ENCODE measurements around the gene ARID1B.

The ARID1B gene

GRCh38 chr6:156776840-156777576 lies at the start of gene ARID1B:
TSS of gene ARID1B (plus strand) at chr6:156777378. CDS start at chr6:156777681, 303 bp downstream.
- DNase-seq (ENCODE audit: low spot score): peak; percentile 76

GRCh38 chr6:156727715-156728385 lies 49.3 kb upstream of the ARID1B start:
- no peak for DNase-seq (ENCODE audit: low spot score)

GRCh38 chr6:156729248-156729647 lies 47.9 kb upstream of the ARID1B start:
- DNase-seq (ENCODE audit: low spot score): no peak

- DNase-seq (ENCODE audit: low spot score): no peak
These were observed 45.8 kb upstream of the ARID1B start for GRCh38 chr6:156731396-156731795.

GRCh38 chr6:156735751-156736150 lies 41.4 kb upstream of the ARID1B start:
- DNase-seq (ENCODE audit: low spot score): no peak

- DNase-seq (ENCODE audit: low spot score): no peak
These were observed 36.6 kb upstream of the ARID1B start for GRCh38 chr6:156740604-156741003.

GRCh38 chr6:156741287-156742073 lies 35.7 kb upstream of the ARID1B start:
- DNase-seq (ENCODE audit: low spot score): no peak

- DNase-seq (ENCODE audit: low spot score): no peak
These were observed 29.5 kb upstream of the ARID1B start for GRCh38 chr6:156747715-156748114.

- no peak for DNase-seq (ENCODE audit: low spot score)
These were observed 28.7 kb upstream of the ARID1B start for GRCh38 chr6:156748504-156748903.

GRCh38 chr6:156752666-156753301 lies 24.4 kb upstream of the ARID1B start:
- DNase-seq (ENCODE audit: low spot score): peak; percentile 46

GRCh38 chr6:156756630-156757610 lies 20.3 kb upstream of the ARID1B start:
- DNase-seq (ENCODE audit: low spot score): no peak

- DNase-seq (ENCODE audit: low spot score): no peak
These were observed 19.3 kb upstream of the ARID1B start for GRCh38 chr6:156757849-156758248.

GRCh38 chr6:156760377-156760776 lies 16.8 kb upstream of the ARID1B start:
- no peak for DNase-seq (ENCODE audit: low spot score)

GRCh38 chr6:156762547-156762946 lies 14.6 kb upstream of the ARID1B start:
- no peak for DNase-seq (ENCODE audit: low spot score)

GRCh38 chr6:156765117-156765516 lies 12.1 kb upstream of the ARID1B start:
- DNase-seq (ENCODE audit: low spot score): no peak

- DNase-seq (ENCODE audit: low spot score): no peak
These were observed 9.3 kb upstream of the ARID1B start for GRCh38 chr6:156767603-156768467.

- DNase-seq (ENCODE audit: low spot score): no peak
These were observed 6.1 kb upstream of the ARID1B start for GRCh38 chr6:156771047-156771446.

GRCh38 chr6:156771761-156772160 lies 5.4 kb upstream of the ARID1B start:
- DNase-seq (ENCODE audit: low spot score): no peak

GRCh38 chr6:156773476-156773875 lies 3.7 kb upstream of the ARID1B start:
- no peak for DNase-seq (ENCODE audit: low spot score)
